B cell (primary cell): ENCODE measurements around the gene EGFL6.

Source experiments
- CTCF ChIP-seq: fragments of 200-600 bp; IDR thresholded peaks from one replicate; pipeline ENCODE4 v1.8.0; 2022; ENCODE audit warnings: antibody characterized with exemption, mild to moderate bottlenecking
- EZH2 ChIP-seq: IDR thresholded peaks from 2 replicates; pipeline ENCODE4 v1.6.1; 2012; ENCODE audit warnings: borderline replicate concordance, low read depth, mild to moderate bottlenecking, moderate library complexity, low read length; ENCODE audit not compliant: insufficient read depth, poor library complexity, severe bottlenecking

DNA sequence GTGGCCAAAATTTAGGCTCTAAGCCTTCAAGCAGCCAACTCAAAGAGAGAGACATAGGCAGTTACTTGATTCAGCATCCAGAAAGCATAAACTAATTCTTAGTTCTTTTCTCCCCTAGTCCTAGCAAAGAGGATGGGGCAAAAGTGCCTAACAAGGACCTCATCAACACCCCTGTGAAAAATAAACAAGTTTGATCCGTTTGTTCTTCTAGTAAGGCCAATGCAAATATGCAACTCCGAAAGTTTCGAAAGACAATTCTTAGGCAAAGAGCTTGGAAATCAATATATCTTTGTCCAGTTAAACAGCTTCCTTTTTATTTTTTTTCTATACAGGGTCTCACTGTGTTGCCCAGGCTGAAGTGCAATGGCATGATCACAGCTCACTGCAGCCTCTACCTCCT lies 31.0 kb upstream of the EGFL6 start:
- TF ChIP-seq CTCF = no peak
- TF ChIP-seq EZH2 = no peak
